Measurements from ENCODE around the gene ITPR2. TPM values are rescaled to one million over a fixed set of nuclear protein-coding genes. Genes with fewer than 3 reads are reported as not detected.

The ITPR2 gene
- total RNA-seq, 1 experiment from 2014 or later: 41.6 TPM

DNA sequence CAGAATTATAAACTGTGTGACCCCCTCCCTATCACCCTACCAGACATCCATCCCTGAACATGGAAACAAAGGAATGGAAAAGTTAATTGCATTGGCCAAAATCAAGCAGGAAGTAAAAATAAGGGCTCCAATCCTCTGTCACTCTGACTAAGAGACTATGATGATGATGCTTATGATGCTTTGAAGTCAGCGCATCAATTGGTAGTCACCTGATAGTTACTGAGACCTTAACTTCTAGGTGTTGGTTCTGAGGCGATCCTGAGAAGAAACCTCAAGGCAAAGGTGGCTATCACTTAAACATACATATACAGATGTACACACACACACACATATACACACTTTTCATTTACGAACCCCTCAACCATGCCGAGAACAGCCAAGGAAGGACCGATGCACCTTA, 6.6 kb downstream of the ITPR2 start:
- TF ChIP-seq, protein P1, sequence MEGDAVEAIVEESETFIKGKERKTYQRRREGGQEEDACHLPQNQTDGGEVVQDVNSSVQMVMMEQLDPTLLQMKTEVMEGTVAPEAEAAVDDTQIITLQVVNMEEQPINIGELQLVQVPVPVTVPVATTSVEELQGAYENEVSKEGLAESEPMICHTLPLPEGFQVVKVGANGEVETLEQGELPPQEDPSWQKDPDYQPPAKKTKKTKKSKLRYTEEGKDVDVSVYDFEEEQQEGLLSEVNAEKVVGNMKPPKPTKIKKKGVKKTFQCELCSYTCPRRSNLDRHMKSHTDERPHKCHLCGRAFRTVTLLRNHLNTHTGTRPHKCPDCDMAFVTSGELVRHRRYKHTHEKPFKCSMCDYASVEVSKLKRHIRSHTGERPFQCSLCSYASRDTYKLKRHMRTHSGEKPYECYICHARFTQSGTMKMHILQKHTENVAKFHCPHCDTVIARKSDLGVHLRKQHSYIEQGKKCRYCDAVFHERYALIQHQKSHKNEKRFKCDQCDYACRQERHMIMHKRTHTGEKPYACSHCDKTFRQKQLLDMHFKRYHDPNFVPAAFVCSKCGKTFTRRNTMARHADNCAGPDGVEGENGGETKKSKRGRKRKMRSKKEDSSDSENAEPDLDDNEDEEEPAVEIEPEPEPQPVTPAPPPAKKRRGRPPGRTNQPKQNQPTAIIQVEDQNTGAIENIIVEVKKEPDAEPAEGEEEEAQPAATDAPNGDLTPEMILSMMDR (IDR thresholded peaks at IDR 0.05; ENCODE audit: insufficient read depth in 1 of 2, low read depth in 1 of 2, low read length in 1 of 2, severe bottlenecking in 1 of 2, unreplicated experiment in 1 of 2): no peak
- H3K36me3 Mint-ChIP-seq (ENCODE audit: insufficient read depth, unreplicated experiment): no peaks in the 10 kb centered on the region
- H3K36me3 ChIP-seq (ENCODE audit: control insufficient read depth, insufficient read depth, low read length): no peaks in the 10 kb centered on the region
- no peaks in the 10 kb centered on the region for H3K27me3 Mint-ChIP-seq (ENCODE audit: insufficient read depth, unreplicated experiment)
- no peaks in the 10 kb centered on the region for H3K9me3 Mint-ChIP-seq (ENCODE audit: unreplicated experiment)
- H3K4me1 ChIP-seq: peaks cover 18% of the 10 kb centered on the region
- ChIA-PET POLR2A (no interaction called here), CTCF (no interaction called here)
- no peak overlapping the region for H3K4me3 ChIP-seq (ENCODE audit: low read depth, low read length)
- no peak overlapping the region for H3K27ac Mint-ChIP-seq (ENCODE audit: unreplicated experiment)
- DNase-seq: no peak
- intact Hi-C loops (cut with micrococcal nuclease; ENCODE audit: unreplicated experiment): no loop called here
- H3K27me3 ChIP-seq (replicated peaks; ENCODE audit: control insufficient read depth, insufficient read depth, low read length): no peaks in the 10 kb centered on the region
- no peak overlapping the region for H3K4me3 Mint-ChIP-seq (ENCODE audit: unreplicated experiment)
- peaks cover 16% of the 10 kb centered on the region for H3K4me1 Mint-ChIP-seq (ENCODE audit: low read depth, unreplicated experiment)
- no TSS peak for BruUV-seq (replicated peaks)
- H3K9me3 ChIP-seq: no peaks in the 10 kb centered on the region

DNA sequence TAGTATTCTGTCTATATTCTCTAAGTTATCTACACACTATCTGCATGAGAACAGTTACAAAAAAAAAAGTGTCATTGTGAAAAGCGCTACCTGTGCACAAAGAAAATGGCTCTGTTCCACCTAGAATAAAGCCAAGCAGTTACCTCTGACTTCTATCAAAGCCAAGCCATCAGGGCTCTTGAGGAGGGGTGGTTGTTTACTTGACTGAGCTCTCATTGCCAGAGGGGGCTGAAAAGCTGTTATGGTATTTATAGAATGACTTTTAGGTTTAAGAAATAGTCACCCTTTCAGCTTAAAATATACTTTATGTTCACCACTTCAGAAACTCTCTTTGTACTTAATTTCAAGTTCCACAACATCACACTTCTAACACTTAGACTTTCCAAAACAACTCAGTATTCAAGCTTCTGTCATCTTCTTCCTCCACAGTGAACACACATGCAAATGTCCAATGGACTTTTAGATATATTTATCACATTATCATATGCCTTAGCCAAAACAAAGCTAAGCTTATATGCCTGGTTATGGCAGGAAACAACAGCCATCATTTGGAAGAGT, 7.5 kb downstream of the ITPR2 start:
- H3K27me3 ChIP-seq (replicated peaks; ENCODE audit: control insufficient read depth, insufficient read depth, low read length): no peaks in the 10 kb centered on the region
- no peaks in the 10 kb centered on the region for H3K9me3 Mint-ChIP-seq (ENCODE audit: unreplicated experiment)
- TF ChIP-seq, protein P1 (IDR thresholded peaks at IDR 0.05; ENCODE audit: insufficient read depth in 1 of 2, low read depth in 1 of 2, low read length in 1 of 2, severe bottlenecking in 1 of 2, unreplicated experiment in 1 of 2): no peak
- no peaks in the 10 kb centered on the region for H3K36me3 Mint-ChIP-seq (ENCODE audit: insufficient read depth, unreplicated experiment)
- H3K27ac Mint-ChIP-seq (ENCODE audit: unreplicated experiment): no peak overlapping the region
- POLR2A ChIA-PET: no interaction called here
- no peaks in the 10 kb centered on the region for H3K9me3 ChIP-seq
- no peaks in the 10 kb centered on the region for H3K36me3 ChIP-seq (ENCODE audit: control insufficient read depth, insufficient read depth, low read length)
- H3K4me3 ChIP-seq (ENCODE audit: low read depth, low read length): no peak overlapping the region
- CTCF ChIA-PET: no interaction called here
- H3K4me1 Mint-ChIP-seq (ENCODE audit: low read depth, unreplicated experiment): peaks cover 8% of the 10 kb centered on the region
- intact Hi-C loops (cut with micrococcal nuclease; ENCODE audit: unreplicated experiment): no loop called here
- H3K4me1 ChIP-seq: peaks cover 11% of the 10 kb centered on the region
- DNase-seq: no peak
- no peak overlapping the region for H3K4me3 Mint-ChIP-seq (ENCODE audit: unreplicated experiment)
- BruUV-seq (replicated peaks): no TSS peak
- H3K27me3 Mint-ChIP-seq (ENCODE audit: insufficient read depth, unreplicated experiment): no peaks in the 10 kb centered on the region

- BruUV-seq (replicated peaks): no TSS peak
- H3K36me3 Mint-ChIP-seq (ENCODE audit: insufficient read depth, unreplicated experiment): no peaks in the 10 kb centered on the region
- Histone ChIP-seq H3K36me3 (ENCODE audit: control insufficient read depth, insufficient read depth, low read length) (no peaks in the 10 kb centered on the region), H3K4me3 (ENCODE audit: low read depth, low read length) (no peak overlapping the region), H3K4me1 (peaks cover 19% of the 10 kb centered on the region), H3K9me3 (no peaks in the 10 kb centered on the region), H3K27me3 (replicated peaks; ENCODE audit: control insufficient read depth, insufficient read depth, low read length) (no peaks in the 10 kb centered on the region)
- TF ChIP-seq, protein P1 (IDR thresholded peaks at IDR 0.05; ENCODE audit: insufficient read depth in 1 of 2, low read depth in 1 of 2, low read length in 1 of 2, severe bottlenecking in 1 of 2, unreplicated experiment in 1 of 2): no peak
- CTCF ChIA-PET: no interaction called here
- no peak for DNase-seq
- POLR2A ChIA-PET: no interaction called here
- no peak overlapping the region for H3K27ac Mint-ChIP-seq (ENCODE audit: unreplicated experiment)
- intact Hi-C loops (cut with micrococcal nuclease; ENCODE audit: unreplicated experiment): loop anchor here (1.0 kb wide), 1 partner anchor 22 kb away; no protein-coding TSS in a partner anchor
- H3K27me3 Mint-ChIP-seq (ENCODE audit: insufficient read depth, unreplicated experiment): no peaks in the 10 kb centered on the region
- H3K4me1 Mint-ChIP-seq (ENCODE audit: low read depth, unreplicated experiment): peaks cover 7% of the 10 kb centered on the region
- no peaks in the 10 kb centered on the region for H3K9me3 Mint-ChIP-seq (ENCODE audit: unreplicated experiment)
- no peak overlapping the region for H3K4me3 Mint-ChIP-seq (ENCODE audit: unreplicated experiment)
Observed at GRCh38 chr12:26823390-26823789, 9.6 kb downstream of the ITPR2 start.

Measured in Caco-2 (cell line).